GM10248 (cell line): ENCODE data around the gene PFKL.

ENCODE experiments used
- CTCF ChIA-PET: fragments of 300-600 bp; sonication (Branson Sonifier 250); formaldehyde crosslinking; extraction: SDS; loops from one replicate; lab custom pipeline; 2021; ENCODE audit warnings: antibody characterized with exemption; lab: Yijun Ruan, JAX
- POLR2A ChIA-PET: fragments of 350-650 bp; sonication (Branson Sonifier 250); formaldehyde crosslinking; extraction: SDS; loops from one replicate; lab custom pipeline; 2020; ENCODE audit warnings: antibody characterized with exemption; lab: Yijun Ruan, JAX
- DNase-seq: peaks from one replicate; pipeline ENCODE4 v3.0.0; 2012; ENCODE audit errors: extremely low spot score
- TF ChIP-seq, protein P1 (sequence below): IDR thresholded peaks from 2 replicates; pipeline ENCODE4 v1.5.1; 2012; ENCODE audit warnings: mild to moderate bottlenecking, low read depth; ENCODE audit errors: extremely low read depth, missing control alignments, control extremely low read depth

Gene PFKL

DNA sequence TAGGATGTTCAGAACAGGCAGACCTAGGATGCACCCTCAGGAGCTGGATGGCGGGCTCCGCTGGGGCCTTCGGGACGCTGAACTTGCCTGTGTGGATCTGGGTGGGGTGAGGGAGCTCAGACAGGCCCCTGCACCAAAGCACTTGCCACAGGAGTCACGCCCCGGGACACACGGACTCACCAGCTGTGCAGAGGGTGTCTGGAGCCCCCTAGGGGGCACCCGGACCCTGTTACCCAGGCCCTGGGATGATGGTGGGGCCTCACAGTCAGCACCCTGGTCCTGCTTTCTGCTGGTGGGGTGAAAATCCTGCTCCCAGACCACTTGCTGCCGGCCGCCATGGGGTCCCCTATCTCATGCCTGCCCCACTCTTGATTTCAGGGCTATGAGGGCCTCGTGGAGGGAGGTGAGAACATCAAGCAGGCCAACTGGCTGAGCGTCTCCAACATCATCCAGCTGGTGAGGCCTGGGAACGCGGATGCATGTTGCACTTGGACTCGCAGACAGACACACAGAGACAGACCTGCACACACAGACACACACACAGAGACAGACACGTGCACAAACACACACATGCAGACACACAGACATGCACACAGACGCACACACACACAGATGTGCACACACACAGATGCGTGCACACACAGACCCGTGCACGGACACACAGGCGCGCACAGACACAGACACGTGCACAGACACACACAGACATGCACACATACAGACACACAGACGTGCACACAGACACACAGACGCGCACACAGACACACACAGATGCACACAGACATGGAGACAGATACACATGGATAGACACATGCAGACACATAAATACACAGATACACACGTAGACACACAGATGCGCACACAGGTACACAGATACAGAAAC, 11.0 kb downstream of the PFKL start:
- ChIA-PET CTCF (interaction anchor here (1.2 kb wide), 1 partner anchor 8 kb away, joined by 4 read pairs; no protein-coding TSS in a partner anchor), POLR2A (interaction anchor here (0.6 kb wide), 1 partner anchor 243 kb away, joined by 3 read pairs; no protein-coding TSS in a partner anchor)
- no peak for DNase-seq
- TF ChIP-seq, protein P1, sequence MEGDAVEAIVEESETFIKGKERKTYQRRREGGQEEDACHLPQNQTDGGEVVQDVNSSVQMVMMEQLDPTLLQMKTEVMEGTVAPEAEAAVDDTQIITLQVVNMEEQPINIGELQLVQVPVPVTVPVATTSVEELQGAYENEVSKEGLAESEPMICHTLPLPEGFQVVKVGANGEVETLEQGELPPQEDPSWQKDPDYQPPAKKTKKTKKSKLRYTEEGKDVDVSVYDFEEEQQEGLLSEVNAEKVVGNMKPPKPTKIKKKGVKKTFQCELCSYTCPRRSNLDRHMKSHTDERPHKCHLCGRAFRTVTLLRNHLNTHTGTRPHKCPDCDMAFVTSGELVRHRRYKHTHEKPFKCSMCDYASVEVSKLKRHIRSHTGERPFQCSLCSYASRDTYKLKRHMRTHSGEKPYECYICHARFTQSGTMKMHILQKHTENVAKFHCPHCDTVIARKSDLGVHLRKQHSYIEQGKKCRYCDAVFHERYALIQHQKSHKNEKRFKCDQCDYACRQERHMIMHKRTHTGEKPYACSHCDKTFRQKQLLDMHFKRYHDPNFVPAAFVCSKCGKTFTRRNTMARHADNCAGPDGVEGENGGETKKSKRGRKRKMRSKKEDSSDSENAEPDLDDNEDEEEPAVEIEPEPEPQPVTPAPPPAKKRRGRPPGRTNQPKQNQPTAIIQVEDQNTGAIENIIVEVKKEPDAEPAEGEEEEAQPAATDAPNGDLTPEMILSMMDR = no peak

- TF ChIP-seq, protein P1 = no peak
- DNase-seq = no peak
- ChIA-PET CTCF (no interaction called here), POLR2A (no interaction called here)
Observed at GRCh38 chr21:44312089-44312488, 12.2 kb downstream of the PFKL start.

DNA sequence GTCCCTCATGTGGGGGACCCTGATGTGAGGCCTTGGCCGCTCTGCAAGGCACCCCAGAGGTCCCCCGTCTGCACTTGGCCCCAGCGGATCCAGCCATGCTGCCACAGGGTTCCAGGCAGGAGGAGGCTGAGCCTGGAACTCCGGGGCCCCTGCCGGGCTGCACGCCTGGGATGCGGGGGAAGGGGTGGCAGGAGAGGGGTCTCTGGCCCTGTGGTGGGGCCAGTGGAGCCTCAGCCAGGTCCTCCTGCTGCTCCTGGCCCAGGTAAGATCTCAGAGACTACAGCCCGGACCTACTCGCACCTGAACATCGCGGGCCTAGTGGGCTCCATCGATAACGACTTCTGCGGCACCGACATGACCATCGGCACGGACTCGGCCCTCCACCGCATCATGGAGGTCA, 12.9 kb downstream of the PFKL start:
- ChIA-PET CTCF (no interaction called here), POLR2A (no interaction called here)
- DNase-seq = no peak
- TF ChIP-seq, protein P1 = no peak

DNA sequence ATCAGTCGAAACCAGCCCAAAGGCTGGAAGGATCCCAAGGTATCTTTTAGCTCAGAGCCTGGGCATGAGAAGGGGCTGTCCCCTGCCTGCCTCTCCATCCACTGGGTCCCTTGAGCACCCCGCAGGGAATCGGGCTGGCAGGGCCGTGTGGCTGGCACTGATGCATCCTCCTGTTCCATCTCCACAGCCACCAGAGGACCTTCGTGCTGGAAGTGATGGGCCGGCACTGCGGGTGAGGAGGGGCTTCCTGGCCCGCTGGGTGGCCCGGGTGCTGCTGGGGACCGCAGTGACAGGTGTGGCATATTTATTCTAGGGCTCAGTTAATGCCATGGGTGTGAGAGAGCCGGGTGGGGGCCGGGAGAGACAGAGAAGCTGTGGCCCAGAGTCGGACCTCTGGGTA, 13.6 kb downstream of the PFKL start:
- TF ChIP-seq, protein P1 = no peak
- DNase-seq = no peak
- ChIA-PET CTCF (no interaction called here), POLR2A (no interaction called here)

DNA sequence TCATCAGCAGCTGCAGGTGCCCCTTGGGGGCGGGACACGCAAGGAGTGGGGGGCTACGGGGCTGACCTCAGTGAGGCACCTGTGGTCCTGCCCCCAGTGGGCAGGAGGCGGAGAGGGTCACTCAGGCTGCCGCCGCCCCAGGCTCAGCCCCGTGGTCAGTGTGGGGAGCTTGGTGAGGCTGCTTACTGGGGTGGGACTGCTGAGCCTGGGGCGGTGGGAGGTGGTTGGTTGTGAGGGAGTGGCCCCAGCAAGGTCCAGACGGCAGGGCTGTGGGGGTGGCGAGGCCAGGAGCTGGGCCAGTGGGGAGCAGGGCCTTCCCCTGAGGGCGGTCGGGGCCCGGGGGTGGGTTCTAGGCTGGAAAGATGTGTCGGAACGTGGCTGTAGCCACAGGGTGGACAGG, 14.3 kb downstream of the PFKL start:
- no peak for DNase-seq
- POLR2A ChIA-PET = no interaction called here
- CTCF ChIA-PET = interaction anchor here (3.9 kb wide), 1 partner anchor 10 kb away, joined by 16 read pairs; no protein-coding TSS in a partner anchor
- TF ChIP-seq, protein P1 = no peak

GRCh38 chr21:44314561-44314960, 14.7 kb downstream of the PFKL start:
- no peak for DNase-seq
- CTCF ChIA-PET = interaction anchor here (1.3 to 3.9 kb wide), 2 partner anchors 10 to 17 kb away, joined by 4 to 16 read pairs; no protein-coding TSS in a partner anchor
- POLR2A ChIA-PET = no interaction called here
- TF ChIP-seq, protein P1 = no peak
